HCT116 (cell line): Measurements from ENCODE around the gene C10orf95. TPM values are rescaled to one million over a fixed set of nuclear protein-coding genes. Genes with fewer than 3 reads are reported as not detected.

Source experiments
- ATAC-seq: fragments of 200-7000 bp; cut with Tn5 transposase; 2 replicates; pipeline ENCODE4 v1.9.1; 2020; ENCODE audit warnings: mild to moderate bottlenecking, moderate library complexity
- BruUV-seq: library from RNA; stranded (reverse); fragments of 400-500 nt; replicated peaks from 2 replicates; lab custom pipeline; 2021; lab: Mats Ljungman, UMichigan
- CTCF ChIA-PET: fragments of 300-600 bp; sonication (Branson Sonifier 250); formaldehyde crosslinking; loops from one replicate; lab custom pipeline; 2021; ENCODE audit warnings: antibody characterized with exemption; lab: Charles Lee
- POLR2A ChIA-PET: fragments of 300-600, 350-600 bp; sonication (Branson Sonifier 250); formaldehyde crosslinking; loops from one replicate; lab custom pipeline; 2021; ENCODE audit warnings: antibody characterized with exemption; lab: Charles Lee
- RAD21 ChIA-PET, 2 experiments: fragments of 300-600 bp; sonication (Branson Sonifier 250); formaldehyde crosslinking; loops; one replicate each; lab custom pipeline; 2023; ENCODE audit warnings: low total read pairs in 2 of 2; ENCODE audit not compliant: uncharacterized antibody in 2 of 2, unreplicated experiment in 2 of 2, low non-redundant PET in 1 of 2; lab: Charles Lee
- DNase-seq: peaks from one replicate; pipeline ENCODE4 v3.0.0-alpha.2; 2010; ENCODE audit warnings: low read depth, low spot score
- H2AFZ ChIP-seq: fragments of 200-600 bp; shearing (Covaris generic), sonication (generic); 2 replicates; pipeline ENCODE4 v1.6.1; 2017; ENCODE audit warnings: low read depth, mixed run types, mixed read lengths, antibody characterized with exemption, low read length; ENCODE audit not compliant: poor library complexity, severe bottlenecking
- H3K27ac ChIP-seq: 2 replicates; pipeline ENCODE4 v1.5.1; 2012; ENCODE audit warnings: low read depth, low read length
- H3K27me3 ChIP-seq: fragments of 200-600 bp; sonication (generic); 2 replicates; pipeline ENCODE4 v1.6.1; 2016; ENCODE audit warnings: mixed run types, low read length, mixed read lengths; ENCODE audit not compliant: insufficient read depth
- H3K36me3 ChIP-seq, 2 experiments: fragments of 200-500 bp in 1 of 2; fragments of 200-600 bp in 1 of 2; sonication (Bioruptor generic) in 1 of 2; sonication (generic) in 1 of 2; 2 replicates each; pipeline versions ENCODE4 v1.5.1 to v1.6.1; 2014 to 2016; ENCODE audit warnings: low read length in 2 of 2, inconsistent platforms in 1 of 2, mixed read lengths in 1 of 2, mixed run types in 1 of 2; ENCODE audit not compliant: insufficient read depth in 2 of 2, control insufficient read depth in 1 of 2
- H3K4me1 ChIP-seq, 2 experiments: fragments of 200-600 bp in 1 of 2; sonication (generic) in 1 of 2; 2 replicates each; pipeline versions ENCODE4 v1.5.1 to v1.6.1; 2012 to 2017; ENCODE audit warnings: low read length in 2 of 2, inconsistent platforms in 1 of 2, mild to moderate bottlenecking in 1 of 2, mixed read lengths in 1 of 2, mixed run types in 1 of 2, moderate library complexity in 1 of 2; ENCODE audit not compliant: insufficient read depth in 2 of 2, control insufficient read depth in 1 of 2
- H3K4me2 ChIP-seq: fragments of 200-600 bp; sonication (generic); 2 replicates; pipeline ENCODE4 v1.6.1; 2017; ENCODE audit warnings: mixed run types, low read length, mixed read lengths
- H3K4me3 ChIP-seq, 2 experiments: fragments of 200-600 bp in 1 of 2; sonication (generic) in 1 of 2; replicated peaks in 1 of 2; 2 replicates each; pipeline ENCODE4 v1.5.1; 2011 to 2016; ENCODE audit warnings: low read length in 2 of 2, control low read depth in 1 of 2, low read depth in 1 of 2, mild to moderate bottlenecking in 1 of 2, mixed read lengths in 1 of 2, mixed run types in 1 of 2
- H3K79me2 ChIP-seq: fragments of 200-600 bp; sonication (generic); 2 replicates; pipeline ENCODE4 v1.6.1; 2017; ENCODE audit warnings: mild to moderate bottlenecking, mixed run types, low read length, moderate library complexity, mixed read lengths; ENCODE audit not compliant: insufficient read depth
- H3K9ac ChIP-seq: fragments of 200-600 bp; sonication (generic); 2 replicates; pipeline ENCODE4 v1.6.1; 2016; ENCODE audit warnings: low read length, mixed read lengths
- H3K9me2 ChIP-seq: fragments of 200-600 bp; sonication (generic), shearing (Covaris generic); 2 replicates; pipeline ENCODE4 v1.6.1; 2017; ENCODE audit warnings: mixed run types, mild to moderate bottlenecking, moderate library complexity; ENCODE audit not compliant: insufficient read depth
- H3K9me3 ChIP-seq, 2 experiments: fragments of 200-500 bp in 1 of 2; fragments of 200-600 bp in 1 of 2; sonication (Bioruptor generic) in 1 of 2; sonication (generic) in 1 of 2; 2 replicates each; pipeline ENCODE4 v1.6.1; 2014 to 2017; ENCODE audit warnings: low read length in 2 of 2, mixed read lengths in 2 of 2, inconsistent platforms in 1 of 2, low read depth in 1 of 2, mild to moderate bottlenecking in 1 of 2, mixed run types in 1 of 2, moderate library complexity in 1 of 2; ENCODE audit not compliant: control insufficient read depth in 1 of 2, insufficient read depth in 1 of 2
- H4K20me1 ChIP-seq: fragments of 200-600 bp; sonication (generic), shearing (Covaris generic); 2 replicates; pipeline ENCODE4 v1.6.1; 2017; ENCODE audit warnings: mixed run types, mild to moderate bottlenecking, moderate library complexity; ENCODE audit not compliant: insufficient read depth
- ATF3 ChIP-seq: IDR thresholded peaks from 2 replicates; pipeline ENCODE4 v1.6.1; 2012
- CBX3 ChIP-seq: IDR thresholded peaks from 2 replicates; pipeline ENCODE4 v1.6.1; 2012; ENCODE audit warnings: low read depth
- CEBPB ChIP-seq: IDR thresholded peaks from 2 replicates; pipeline ENCODE4 v1.6.1; 2012; ENCODE audit warnings: low read depth
- ELF1 ChIP-seq: IDR thresholded peaks from 2 replicates; pipeline ENCODE4 v1.6.1; 2012; ENCODE audit warnings: low read depth, borderline replicate concordance
- EZH2phosphoT487 ChIP-seq: fragments of 200-600 bp; IDR thresholded peaks from 2 replicates; pipeline ENCODE4 v1.6.1; 2018; ENCODE audit warnings: antibody characterized with exemption, borderline replicate concordance
- POLR2AphosphoS5 ChIP-seq: IDR thresholded peaks from 2 replicates; pipeline ENCODE4 v1.6.1; 2011; ENCODE audit warnings: mild to moderate bottlenecking, low read depth, low read length, moderate library complexity
- RAD21 ChIP-seq: IDR thresholded peaks from 2 replicates; pipeline ENCODE4 v1.6.1; 2012; ENCODE audit warnings: low read depth, mild to moderate bottlenecking
- ZFX ChIP-seq: fragments of 450-650 bp; IDR thresholded peaks from 2 replicates; pipeline ENCODE4 v1.6.1; 2017
- ZNF274 ChIP-seq: fragments of 200-500 bp; sonication (Bioruptor generic); IDR thresholded peaks from 2 replicates; pipeline ENCODE4 v1.6.1; 2014; ENCODE audit warnings: mild to moderate bottlenecking, low read depth, low read length, inconsistent platforms
- intact Hi-C: fragments of 100-400 bp; cut with micrococcal nuclease; formaldehyde crosslinking; loops from 2 replicates; pipeline ENCODE4 v1.10.0; 2022
- total RNA-seq: library from RNA; stranded (reverse); gene quantifications from one replicate; pipeline ENCODE4 v1.2.1, GENCODE V29; 2021; ENCODE audit not compliant: unreplicated experiment
- TF ChIP-seq, protein P1 (sequence below), 3 experiments: fragments of 200-600 bp in 1 of 3; sonication (generic) in 1 of 3; IDR thresholded peaks in 2 of 3; conservative IDR thresholded peaks in 1 of 3; 2 replicates each; pipeline ENCODE4 v1.5.1; 2012 to 2017; ENCODE audit warnings: low read depth in 2 of 3, low read length in 2 of 3, antibody characterized with exemption in 1 of 3, borderline replicate concordance in 1 of 3, control low read depth in 1 of 3, mild to moderate bottlenecking in 1 of 3, mixed read lengths in 1 of 3, mixed run types in 1 of 3, moderate library complexity in 1 of 3; ENCODE audit not compliant: insufficient read depth in 1 of 3

The C10orf95 gene
- total RNA-seq, 1 experiment from 2014 or later = 2.1 TPM

DNA sequence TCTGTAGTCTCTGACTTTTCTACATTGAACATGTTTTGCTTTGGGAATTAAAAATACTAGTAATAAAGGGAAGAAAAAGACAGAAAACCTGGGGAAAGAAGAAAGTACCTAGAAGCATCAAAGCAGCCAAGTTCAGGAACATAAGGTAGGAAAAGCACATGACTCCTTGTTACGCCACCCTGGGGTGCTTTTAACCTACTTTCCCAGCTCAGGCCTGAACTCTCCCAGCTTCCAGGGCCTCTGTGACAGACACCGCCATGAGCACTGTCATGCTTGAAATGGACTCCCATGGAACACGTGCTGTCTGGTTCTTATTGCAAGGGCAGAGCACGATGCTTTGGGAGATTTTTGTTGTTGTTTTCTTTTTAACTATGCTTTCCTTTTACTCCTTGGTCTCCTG, 39.8 kb upstream of the C10orf95 start:
- H3K27ac ChIP-seq = no peak overlapping the region
- CTCF ChIA-PET = no interaction called here
- intact Hi-C loops = no loop called here
- no peaks in the 10 kb centered on the region for H3K9me3 ChIP-seq
- ATAC-seq = no peak
- peaks cover 21 to 34% of the 10 kb centered on the region in 2 experiments; a peak in 3 of 4 replicates for H3K36me3 ChIP-seq
- no peak overlapping the region for H3K4me3 ChIP-seq
- H3K9me2 ChIP-seq = no peaks in the 10 kb centered on the region
- H3K4me2 ChIP-seq = no peak overlapping the region
- no peak for DNase-seq
- TF ChIP-seq CBX3 = no peak
- TF ChIP-seq EZH2phosphoT487 = no peak
- no peak for TF ChIP-seq RAD21
- TF ChIP-seq, protein P1, sequence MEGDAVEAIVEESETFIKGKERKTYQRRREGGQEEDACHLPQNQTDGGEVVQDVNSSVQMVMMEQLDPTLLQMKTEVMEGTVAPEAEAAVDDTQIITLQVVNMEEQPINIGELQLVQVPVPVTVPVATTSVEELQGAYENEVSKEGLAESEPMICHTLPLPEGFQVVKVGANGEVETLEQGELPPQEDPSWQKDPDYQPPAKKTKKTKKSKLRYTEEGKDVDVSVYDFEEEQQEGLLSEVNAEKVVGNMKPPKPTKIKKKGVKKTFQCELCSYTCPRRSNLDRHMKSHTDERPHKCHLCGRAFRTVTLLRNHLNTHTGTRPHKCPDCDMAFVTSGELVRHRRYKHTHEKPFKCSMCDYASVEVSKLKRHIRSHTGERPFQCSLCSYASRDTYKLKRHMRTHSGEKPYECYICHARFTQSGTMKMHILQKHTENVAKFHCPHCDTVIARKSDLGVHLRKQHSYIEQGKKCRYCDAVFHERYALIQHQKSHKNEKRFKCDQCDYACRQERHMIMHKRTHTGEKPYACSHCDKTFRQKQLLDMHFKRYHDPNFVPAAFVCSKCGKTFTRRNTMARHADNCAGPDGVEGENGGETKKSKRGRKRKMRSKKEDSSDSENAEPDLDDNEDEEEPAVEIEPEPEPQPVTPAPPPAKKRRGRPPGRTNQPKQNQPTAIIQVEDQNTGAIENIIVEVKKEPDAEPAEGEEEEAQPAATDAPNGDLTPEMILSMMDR (IDR thresholded peaks at IDR 0.05 in 2 of 3, conservative IDR thresholded peaks at IDR 0.05 in 1 of 3; ENCODE audit: borderline replicate concordance in 1 of 3, insufficient read depth in 1 of 3, low read depth in 2 of 3, low read length in 2 of 3) = no peak
- no peak for TF ChIP-seq ELF1
- no peak for TF ChIP-seq ATF3
- no peak for TF ChIP-seq ZNF274
- no peak for TF ChIP-seq ZFX
- no peak for TF ChIP-seq CEBPB
- no peak for TF ChIP-seq POLR2AphosphoS5
- no peak overlapping the region for H2AFZ ChIP-seq
- POLR2A ChIA-PET = no interaction called here
- RAD21 ChIA-PET = no interaction called here
- no peak overlapping the region for H3K9ac ChIP-seq
- BruUV-seq = no TSS peak
- H4K20me1 ChIP-seq = no peaks in the 10 kb centered on the region
- no peaks in the 10 kb centered on the region for H3K4me1 ChIP-seq
- no peaks in the 10 kb centered on the region for H3K27me3 ChIP-seq
- peaks cover 40% of the 10 kb centered on the region for H3K79me2 ChIP-seq
